HG03342 (cell line): ENCODE data around the gene TRAF6.
A peak's percentile ranks its signal among the peaks of the same experiment; 100 is the strongest.
"Not testable (repeated sequence)": the region's sequence is repeated elsewhere in the genome, so short reads cannot be mapped to it uniquely, and the experiment has no call there.

Experiments
- ATAC-seq: cut with Tn5 transposase; IDR thresholded peaks from one replicate; pipeline ENCODE4 v1.9.1; 2021; ENCODE audit warnings: mild to moderate bottlenecking, moderate library complexity; ENCODE audit not compliant: unreplicated experiment

TRAF6 gene

DNA sequence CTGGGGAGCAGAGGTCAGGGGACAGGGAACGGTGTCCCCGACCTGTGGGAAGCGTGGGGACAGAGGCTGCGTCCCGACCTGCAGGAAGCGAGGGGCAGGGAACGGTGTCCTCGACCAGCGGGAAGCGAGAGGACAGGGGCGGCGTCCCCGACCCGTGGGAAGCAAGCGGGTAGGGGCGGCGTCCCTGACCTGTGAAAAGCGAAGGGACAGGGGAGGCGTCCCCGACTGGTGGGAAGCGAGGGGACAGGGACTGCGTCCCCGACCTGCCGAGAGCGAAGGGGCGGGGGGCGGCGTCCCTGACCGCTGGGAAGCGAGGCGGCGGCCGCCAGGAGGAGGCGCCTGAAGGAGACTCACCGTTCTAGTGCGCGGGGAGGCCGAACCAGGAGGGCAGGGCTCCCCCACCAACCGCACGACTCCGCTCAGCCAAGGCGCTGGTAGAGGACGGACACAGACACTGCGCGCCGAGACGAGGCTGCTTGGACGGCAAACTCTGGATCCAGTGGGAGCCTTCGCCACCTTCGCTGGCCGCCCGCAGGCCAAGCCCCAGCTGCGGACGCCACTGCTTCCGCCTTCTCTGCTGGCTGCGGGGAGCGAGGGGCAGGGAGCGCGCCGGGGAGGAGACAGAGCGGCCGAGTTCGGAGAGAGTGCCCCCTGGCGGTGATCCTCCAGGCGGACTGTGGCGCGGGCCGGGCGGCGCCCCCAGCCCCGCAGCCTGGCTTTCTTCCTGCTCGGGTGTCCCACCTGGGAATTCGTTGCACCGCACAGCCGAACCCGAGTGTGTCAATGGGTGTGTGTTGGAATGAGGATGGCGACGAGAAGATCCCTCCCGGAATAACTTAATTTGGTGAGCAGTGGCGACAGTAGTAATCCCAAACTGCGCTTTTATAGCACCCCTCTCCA, at the start of gene TRAF6:
TRAF6 (minus strand) TSS at position 579 of the 900 bp plus-strand sequence. CDS start 8,757 bp downstream, outside the sequence.
- peak; percentile 97 for ATAC-seq

DNA sequence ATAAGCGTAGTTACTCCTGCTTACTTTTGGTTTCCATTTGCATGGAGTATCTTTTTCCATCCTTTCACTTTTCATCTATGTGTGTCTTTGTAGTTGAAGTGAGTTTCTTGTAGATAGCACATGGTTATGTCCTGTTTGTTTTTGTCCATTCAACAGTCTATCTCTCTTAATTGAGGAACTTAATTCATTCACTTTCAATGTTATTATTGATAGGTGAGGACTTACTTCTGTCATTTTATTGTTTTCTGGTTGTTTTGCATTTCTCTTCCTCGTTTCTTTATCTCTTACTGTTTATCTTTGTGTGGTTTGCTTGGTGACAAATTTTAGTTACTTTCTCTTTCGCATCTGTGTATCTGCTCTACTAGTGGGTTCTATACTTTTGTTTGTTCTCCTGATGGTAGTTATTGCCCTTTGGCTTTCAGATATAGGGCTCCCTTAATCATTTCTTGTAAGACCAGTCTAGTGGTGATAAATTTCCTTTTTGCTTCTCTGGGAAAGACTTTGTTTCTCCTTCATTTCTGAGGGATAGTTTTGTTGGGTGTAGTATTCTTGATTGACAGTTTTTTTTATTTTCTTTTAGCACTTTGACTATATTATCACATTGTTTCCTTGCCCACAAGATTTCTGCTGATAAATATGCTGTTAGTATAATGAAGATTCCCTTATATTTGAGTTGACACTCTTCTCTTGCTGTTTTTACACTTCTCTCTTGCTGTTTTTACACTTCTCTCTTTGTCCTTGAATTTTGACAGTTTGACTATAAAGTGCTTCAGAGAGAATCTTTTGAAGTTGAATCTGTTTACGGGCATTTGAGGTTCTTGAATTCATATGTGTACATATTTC, 48.7 kb upstream of the TRAF6 start:
- ATAC-seq: peak; percentile 91

GRCh38 chr11:36557991-36558390, 47.9 kb upstream of the TRAF6 start:
- ATAC-seq: no peak

- ATAC-seq: not testable (repeated sequence)
Measured at GRCh38 chr11:36557390-36557789, 47.3 kb upstream of the TRAF6 start.

DNA sequence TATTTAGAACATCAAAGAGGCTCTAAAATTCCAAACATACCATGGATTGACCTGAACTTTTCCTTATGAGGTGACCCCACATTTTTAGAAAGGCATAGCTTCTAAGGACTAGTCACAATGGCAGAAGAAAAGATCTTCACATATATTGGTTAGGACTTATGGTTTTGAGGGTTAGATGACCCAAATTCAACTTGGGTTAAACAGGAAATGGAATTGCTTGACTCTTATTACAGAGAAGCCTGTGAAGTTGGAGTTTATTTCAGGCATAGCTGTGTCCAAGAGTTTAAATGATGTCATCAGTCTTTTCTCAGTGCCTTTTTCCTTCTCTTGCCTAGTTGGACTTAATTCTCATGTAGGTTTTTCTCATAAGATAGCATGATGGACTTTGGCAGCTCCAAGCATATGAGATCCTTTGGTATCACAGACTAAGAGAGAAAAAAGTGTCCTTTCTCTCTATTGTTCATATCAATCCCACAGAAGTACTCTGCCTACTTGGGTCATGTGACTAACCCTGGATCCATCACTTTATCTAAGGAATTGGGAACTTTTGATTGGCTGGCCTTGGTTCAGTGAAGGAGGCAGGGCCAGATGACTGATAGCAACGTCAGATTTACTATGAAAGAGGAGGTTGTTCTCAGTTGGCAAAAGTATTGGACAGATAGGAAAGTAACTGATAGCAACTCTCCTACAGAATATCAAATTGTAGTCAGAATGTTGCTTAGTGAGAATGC, 40.5 kb upstream of the TRAF6 start:
- ATAC-seq: no peak

GRCh38 chr11:36540998-36541397, 30.9 kb upstream of the TRAF6 start:
- ATAC-seq: peak; percentile 98

GRCh38 chr11:36534276-36534840, 24.3 kb upstream of the TRAF6 start:
- ATAC-seq: no peak

DNA sequence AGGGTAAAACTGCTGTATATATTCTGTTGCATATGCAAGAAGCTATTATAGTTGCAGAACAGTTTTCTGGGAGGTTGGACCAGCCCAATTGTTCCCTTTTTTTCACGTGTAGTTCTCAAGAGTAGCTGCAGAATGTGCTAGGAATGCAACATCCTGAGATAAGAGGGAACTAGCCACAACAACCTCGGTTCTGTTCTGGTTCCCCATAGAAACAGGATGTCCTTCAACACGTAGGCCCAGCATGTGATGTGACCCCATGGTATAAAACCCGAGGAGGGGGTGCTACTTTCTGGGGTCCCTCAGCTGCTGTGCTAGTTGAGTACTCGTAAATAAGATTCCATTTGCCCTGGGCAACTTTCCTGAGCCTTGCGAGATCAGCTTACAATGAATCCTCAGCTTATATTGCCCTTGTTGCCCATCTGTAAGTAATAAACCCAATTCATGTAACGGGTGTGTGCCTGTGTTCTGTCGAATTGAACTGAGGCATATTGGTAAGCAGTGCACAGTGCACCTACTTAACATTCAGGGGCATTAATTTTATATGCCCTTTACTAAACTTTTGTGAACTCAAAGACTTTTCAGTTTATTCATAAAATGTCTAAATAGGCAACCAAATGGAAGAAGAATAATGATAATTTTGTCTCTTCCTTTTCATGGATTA, 23.0 kb upstream of the TRAF6 start:
- ATAC-seq: no peak

GRCh38 chr11:36530840-36531239, 20.8 kb upstream of the TRAF6 start:
- ATAC-seq: no peak

DNA sequence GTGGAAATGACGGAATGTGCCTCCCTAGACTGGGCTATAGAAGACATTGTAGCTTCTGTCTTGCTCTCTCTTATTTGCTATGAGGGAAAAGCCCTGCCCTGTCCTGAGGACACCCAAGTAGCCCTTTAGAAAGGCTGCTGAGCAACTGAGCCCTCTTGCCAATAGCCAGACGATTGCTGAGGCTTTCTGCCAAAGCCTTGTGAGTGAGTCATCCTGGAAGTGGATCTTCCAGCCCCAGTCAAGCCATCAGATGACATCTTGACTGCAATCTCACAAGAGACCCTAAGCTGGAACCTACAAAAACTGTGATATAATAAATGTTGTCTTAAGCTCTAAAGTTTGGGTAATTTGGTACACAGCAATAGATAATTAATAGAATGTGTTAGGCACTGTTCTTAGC, 3.9 kb upstream of the TRAF6 start:
- ATAC-seq: no peak

DNA sequence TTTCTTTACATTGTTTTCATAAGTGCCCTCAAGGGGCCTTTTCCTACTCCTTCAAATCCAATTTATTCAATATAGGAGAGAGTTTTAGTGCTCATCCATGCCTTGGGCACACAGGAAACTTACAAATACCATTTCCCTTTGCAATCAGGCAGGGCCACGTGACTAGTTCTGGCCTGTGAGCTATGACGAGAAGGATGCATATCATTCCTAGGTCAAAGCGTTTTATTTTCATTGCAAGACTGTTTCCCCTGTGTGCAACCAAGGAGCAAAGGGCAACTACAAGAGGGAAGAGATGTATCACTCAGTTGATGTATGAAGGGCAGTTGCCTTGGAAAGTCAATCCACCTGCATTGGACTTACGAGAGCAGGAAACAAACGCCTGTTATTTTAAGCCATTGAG, 1.9 kb upstream of the TRAF6 start:
- ATAC-seq: no peak

GRCh38 chr11:36511062-36511461, 990 bp upstream of the TRAF6 start:
- ATAC-seq: not testable (repeated sequence)

DNA sequence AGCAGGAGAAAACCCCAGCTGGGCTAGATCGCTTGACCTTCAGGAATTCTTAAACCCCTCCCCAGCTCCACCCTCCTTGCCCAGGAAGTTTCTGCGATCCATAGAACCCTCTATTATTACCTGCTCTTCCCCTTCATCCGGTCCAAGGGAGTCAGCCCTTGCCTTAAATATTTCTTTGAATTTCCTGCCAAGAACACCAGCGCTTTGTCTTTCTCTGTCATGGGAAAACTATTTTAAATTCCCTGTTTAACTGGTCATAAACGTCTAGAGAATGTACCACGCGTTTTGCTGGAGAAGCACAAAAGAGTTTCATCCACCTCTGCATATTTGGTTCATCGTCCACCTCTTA, 496 bp upstream of the TRAF6 start:
- no peak for ATAC-seq

DNA sequence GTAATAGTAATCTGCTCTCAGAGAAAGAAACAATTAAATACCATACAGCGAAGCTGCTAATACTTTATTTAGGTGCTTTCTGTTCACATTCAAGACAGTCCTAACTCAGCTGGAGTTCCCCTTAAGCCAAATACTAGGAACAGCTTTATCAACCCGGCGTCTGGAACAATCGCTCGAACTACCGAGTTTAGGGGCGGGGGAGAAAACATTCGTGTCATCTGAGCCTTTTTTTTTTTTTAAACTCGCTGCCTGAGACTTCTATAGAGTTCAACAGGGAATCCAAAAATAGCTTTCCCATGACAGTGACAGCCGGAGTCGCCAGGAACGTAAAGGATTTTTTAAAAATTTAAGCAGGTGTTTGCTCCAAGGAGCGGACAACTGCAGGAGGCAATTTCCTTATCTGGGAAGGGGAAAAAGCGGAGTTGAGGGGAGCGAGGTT, 852 bp downstream of the TRAF6 start:
- ATAC-seq: peak; percentile 27

- no peak for ATAC-seq
Measured at GRCh38 chr11:36508743-36509142, 1.3 kb downstream of the TRAF6 start.

GRCh38 chr11:36507824-36508489, 2.1 kb downstream of the TRAF6 start:
- no peak for ATAC-seq

DNA sequence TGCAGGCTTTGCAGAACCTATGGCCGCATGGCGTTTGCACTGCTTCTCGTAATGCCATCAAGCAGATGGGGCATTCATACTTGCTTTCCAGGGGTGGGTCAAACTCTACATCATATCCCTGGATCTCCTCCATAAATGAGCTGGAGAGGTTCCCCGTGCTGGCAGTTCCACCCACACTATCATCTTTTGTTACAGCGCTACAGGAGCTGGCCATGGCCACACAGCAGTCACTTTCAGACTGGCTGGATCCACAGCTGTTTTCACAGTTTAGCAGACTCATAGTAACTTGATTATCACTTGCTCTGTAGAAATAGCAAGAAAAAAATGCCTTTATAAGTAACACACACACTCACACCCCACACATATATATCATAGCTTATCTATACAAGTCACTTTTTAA, 8.8 kb downstream of the TRAF6 start:
- ATAC-seq: no peak

- ATAC-seq: peak; percentile 99
Measured at GRCh38 chr11:36500315-36500721, 9.8 kb downstream of the TRAF6 start.

- no peak for ATAC-seq
Measured at GRCh38 chr11:36499315-36499714, 10.8 kb downstream of the TRAF6 start.

DNA sequence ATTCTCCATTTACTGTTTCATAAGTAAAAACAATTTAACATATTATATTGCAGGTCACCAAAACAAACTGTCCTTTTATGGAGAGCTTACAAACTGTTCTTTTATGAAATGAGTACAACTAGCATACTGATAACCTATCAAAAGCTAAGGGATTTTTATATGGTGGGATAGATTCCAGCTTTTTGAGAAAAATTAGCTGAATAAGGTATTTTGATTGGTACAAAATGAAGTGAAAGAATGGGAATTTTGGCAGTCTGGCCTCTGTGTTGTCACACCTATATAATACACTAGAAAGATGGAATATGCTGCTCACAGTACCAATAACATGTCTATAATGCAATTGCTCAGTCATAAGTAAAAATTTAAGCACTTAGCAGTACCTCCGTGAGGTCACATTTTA, 11.4 kb downstream of the TRAF6 start:
- ATAC-seq: no peak
